Vagina (tissue), 2 donors: ENCODE results near the gene PLGRKT.

ENCODE experiments used
- CTCF ChIP-seq, 3 experiments: fragments of 450-650 bp in 2 of 3; fragments of 200-600 bp in 1 of 3; sonication (generic) in 1 of 3; IDR thresholded peaks; one replicate each; pipeline ENCODE4 v1.5.1; 2017 to 2019; ENCODE audit warnings: antibody characterized with exemption in 3 of 3, mild to moderate bottlenecking in 2 of 3, moderate library complexity in 2 of 3
- POLR2A ChIP-seq, 2 donors: fragments of 450-650 bp; IDR thresholded peaks; one replicate each; pipeline ENCODE4 v1.6.1; 2017; ENCODE audit warnings: antibody characterized with exemption in 2 of 2, mild to moderate bottlenecking in 2 of 2, moderate library complexity in 2 of 2

GRCh38 chr9:5470122-5470521, 32.4 kb upstream of the PLGRKT start:
- TF ChIP-seq CTCF (IDR thresholded peaks at IDR 0.05) = no peak
- TF ChIP-seq POLR2A (IDR thresholded peaks at IDR 0.05) = no peak
